Epithelial cell of esophagus (primary cell): ENCODE results near the gene BRMS1.

Experiments
- DNase-seq: peaks from one replicate; pipeline ENCODE4 v3.0.0; 2010; ENCODE audit warnings: low read depth
- H3K4me3 ChIP-seq: 2 replicates; pipeline ENCODE4 v1.5.1; 2011; ENCODE audit warnings: mild to moderate bottlenecking, low read length, control low read depth
- CTCF ChIP-seq: IDR thresholded peaks from 2 replicates; pipeline ENCODE4 v1.5.1; 2011; ENCODE audit warnings: low read depth, mild to moderate bottlenecking, low read length, control low read depth, inconsistent platforms; ENCODE audit not compliant: insufficient read depth; ENCODE audit errors: missing control alignments

Gene BRMS1

GRCh38 chr11:66337103-66337899 is 7.6 kb downstream of the BRMS1 start:
- DNase-seq = no peak
- TF ChIP-seq CTCF = no peak

GRCh38 chr11:66336234-66337102 is 8.4 kb downstream of the BRMS1 start, which contains the start of gene RIN1:
Gene RIN1 (minus strand): TSS chr11:66336434. CDS start chr11:66336402, 32 bp downstream.
- peak; percentile 97 for DNase-seq
- H3K4me3 ChIP-seq = peak within 1 kb of the TSS; percentile 90
- no peak for TF ChIP-seq CTCF

More at GRCh38 chr11:66337103-66337899, 7.6 kb downstream of the BRMS1 start:
- H3K4me3 ChIP-seq = no peak overlapping the region

DNA sequence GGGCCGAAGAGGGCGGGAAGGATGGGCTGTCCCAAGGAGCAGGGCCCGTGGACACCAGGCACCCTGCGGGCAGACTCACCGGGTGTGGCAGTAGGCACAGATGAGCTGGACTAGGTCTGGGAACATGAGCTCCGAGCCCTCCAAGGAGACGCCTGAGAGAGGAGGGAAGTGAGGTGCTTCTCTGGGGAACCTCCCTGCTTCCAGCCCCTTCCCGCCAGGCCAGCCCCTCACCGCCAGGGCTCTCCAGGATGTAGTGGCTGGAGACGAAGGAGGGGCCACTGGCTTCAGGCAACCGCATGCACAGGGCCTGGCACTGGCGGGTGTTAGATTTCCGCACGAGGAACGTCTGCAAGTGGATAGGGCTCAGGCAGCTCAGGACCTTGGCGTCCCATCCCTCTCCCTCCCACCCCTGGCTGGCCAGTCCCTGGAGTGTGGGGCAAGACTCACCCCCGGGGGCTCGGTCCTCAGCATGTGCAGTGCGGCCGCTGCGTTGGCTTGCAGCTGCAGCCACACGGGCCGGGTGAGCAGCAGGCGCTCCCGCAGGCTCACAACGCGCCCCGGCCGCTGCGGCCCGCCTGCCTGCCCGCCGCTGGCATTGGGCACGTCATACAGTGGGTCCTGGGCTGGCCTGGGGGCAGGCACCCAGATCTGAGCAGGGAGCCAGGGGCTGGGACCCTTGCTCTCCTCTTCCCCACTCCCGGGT is 9.2 kb downstream of the BRMS1 start:
- peak overlapping the region; percentile 90 for H3K4me3 ChIP-seq
- peak; percentile 26 for DNase-seq

DNA sequence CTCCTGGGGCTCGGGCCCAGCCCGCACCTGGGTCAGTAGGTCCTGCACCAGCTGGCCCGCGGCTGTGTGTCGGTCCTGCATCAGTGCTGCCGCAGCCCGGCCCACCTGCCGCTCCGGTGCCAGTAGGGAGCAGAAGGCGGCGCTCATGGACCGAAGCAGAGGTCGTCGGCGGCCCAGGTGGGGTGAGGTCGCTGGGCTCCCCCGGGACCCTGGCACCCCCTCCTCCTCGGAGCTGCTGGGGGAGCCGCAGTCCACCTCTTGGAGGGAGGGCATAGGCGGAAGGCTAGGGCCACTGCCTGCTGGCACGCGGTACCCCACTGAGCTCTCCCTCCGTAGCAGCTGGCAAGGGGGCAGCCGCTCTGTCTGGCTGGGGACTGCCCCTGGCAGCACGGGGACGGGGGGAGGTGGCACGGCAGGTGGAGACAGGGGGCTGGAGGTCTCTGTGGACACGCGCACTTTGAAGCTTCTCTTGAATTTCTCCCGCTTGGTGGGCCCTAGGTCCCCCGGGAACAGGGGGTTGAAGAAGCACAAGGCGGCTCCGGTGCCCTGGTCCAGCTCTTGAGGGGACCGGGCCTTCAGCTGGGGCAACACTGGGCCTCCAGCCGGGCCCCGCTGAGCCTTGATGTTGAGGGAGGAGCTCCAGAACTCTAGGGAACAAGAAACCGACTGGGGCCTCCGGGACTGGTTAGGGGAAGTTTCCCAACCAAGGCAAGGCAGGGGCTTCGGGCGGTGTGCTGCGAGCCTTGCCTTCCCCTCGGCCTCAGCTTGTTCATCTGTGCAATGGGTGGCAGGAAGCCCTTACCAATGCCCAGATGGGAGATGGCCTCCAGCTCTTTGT is 10.1 kb downstream of the BRMS1 start:
- H3K4me3 ChIP-seq = peak overlapping the region; percentile 90
- no peak for DNase-seq
- no peak for TF ChIP-seq CTCF

More for the DNA sequence above, 9.2 kb downstream of the BRMS1 start:
- no peak for TF ChIP-seq CTCF

DNA sequence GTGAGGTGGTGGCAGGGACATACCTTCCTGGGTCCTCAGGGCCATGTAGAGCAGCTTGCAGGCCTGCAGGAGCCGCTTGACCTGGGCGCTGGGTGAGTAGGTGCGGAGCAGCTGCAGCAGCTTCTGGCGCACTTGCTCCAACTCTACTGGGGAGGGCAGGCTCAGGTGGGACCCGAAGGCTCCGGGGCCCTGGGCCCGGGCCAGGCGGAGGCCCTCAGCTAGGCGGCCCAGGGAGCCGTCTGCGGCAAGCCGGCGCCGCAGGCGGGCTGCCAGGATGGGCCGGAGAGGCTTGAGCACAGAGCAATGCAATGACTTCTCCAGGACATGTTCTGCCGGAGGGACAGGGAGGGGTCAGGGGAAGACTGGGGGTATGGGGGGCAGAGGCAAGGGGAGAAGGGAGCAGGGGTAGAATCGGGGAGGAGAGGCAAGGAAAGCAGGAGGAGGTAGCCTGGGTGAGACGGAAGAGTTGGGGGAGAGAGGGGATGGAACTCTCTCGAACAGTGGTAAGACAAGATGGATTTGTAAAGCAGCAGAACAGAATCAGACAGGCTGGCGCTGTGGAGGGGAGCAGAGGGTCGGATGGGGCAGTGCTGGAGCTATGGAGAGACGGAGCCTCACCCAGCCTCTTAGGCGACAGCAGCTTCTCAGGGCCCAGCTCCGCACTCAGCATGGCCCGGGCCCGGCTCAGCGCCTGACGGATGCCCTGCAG is 10.9 kb downstream of the BRMS1 start:
- H3K4me3 ChIP-seq = peak overlapping the region; percentile 90
- no peak for TF ChIP-seq CTCF
- DNase-seq = no peak
